Pulmonary artery endothelial cell (primary cell): ENCODE measurements around the gene RFX5. TPM values are rescaled to one million over a fixed set of nuclear protein-coding genes. Genes with fewer than 3 reads are reported as not detected.
"Not testable (repeated sequence)": the region's sequence is repeated elsewhere in the genome, so short reads cannot be mapped to it uniquely, and the experiment has no call there.

Experiments
- DNase-seq: peaks from one replicate; pipeline ENCODE4 v3.0.0-alpha.2; 2011; ENCODE audit warnings: low read depth, low spot score
- total RNA-seq: library from RNA; depleted of rRNA; stranded (reverse); fragments of >200 nt; gene quantifications from 2 replicates; pipeline ENCODE4 v1.2.3, GENCODE V29; 2014

The RFX5 gene
- total RNA-seq, 1 donor from 2014 or later: 51.0 TPM

DNA sequence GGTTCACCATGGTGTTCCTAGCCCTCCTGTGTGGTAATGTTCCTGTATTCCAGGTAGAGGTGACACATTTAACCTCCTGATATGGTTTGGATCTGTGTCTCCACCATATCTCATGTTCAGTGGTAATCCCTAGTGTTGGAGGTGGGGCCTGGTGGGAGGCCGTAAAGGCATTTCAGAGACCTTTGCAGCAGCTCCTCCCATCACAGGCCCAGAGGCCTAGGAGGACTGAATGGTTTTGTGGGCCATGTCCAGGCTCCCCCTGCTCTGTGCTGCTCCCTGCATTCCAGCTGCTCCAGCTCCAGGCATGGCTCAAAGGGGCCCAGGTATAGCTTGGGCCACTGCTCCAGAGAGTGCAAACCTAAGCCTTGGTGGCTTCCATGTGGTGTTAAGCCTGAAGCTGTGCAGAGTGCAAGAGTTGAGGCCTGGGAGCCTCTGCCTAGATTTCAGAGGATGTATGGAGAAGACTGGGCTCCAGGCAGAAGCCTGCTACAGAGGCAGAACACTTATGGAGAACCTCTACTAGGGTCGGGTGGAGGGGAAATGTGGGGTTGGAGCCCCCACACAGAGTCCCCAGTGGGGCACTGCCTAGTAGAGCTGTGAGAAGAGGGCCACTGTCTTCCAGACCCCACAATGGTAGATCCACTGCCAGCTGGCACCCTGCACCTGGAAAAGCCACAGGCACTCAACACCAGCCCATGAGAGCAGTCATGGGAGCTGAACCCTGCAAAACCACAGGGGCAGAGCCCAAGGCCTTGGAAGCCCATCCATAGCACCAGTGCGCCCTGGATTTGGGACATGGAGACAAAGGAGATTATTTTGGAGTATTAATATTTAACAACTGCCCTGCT is 15.5 kb upstream of the RFX5 start:
- no peak for DNase-seq

DNA sequence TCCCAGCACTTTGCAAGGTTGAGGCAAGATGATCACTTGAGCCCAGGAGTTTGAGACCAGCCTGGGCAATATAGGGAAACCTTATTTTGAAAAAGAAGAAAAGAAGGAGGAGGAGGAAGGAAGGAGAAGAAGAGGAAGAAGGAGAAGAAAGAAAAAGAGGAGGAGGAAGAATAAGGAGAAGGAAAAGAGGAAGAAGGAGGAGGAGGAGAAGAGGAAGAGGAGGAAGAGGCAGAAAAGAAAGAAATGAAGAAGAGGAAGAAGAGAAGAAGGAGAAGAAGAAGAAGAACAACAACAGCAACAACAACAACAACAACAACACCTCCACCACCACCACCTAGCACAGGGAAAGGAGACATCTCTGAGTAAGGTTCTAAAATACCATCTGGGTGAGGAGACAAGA is 14.8 kb upstream of the RFX5 start:
- no peak for DNase-seq

DNA sequence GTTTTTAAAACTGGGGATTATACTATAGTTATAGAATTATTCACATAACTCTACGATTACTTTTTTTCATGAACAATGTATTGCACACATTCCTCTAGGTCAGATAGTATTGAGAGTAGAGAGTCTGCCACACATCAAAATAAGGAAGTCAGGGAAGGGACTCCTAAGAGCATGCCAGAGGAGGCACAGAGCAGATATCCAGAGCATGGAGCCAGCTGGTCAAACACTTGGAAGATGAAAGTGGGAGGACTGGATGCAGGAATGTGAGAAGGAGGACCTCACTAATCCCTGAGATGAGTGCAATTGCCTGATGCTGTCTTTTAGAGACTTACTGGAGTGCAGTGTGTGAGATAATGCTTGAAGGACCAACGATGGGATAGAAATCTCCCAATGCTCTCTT is 9.6 kb upstream of the RFX5 start:
- DNase-seq: no peak

DNA sequence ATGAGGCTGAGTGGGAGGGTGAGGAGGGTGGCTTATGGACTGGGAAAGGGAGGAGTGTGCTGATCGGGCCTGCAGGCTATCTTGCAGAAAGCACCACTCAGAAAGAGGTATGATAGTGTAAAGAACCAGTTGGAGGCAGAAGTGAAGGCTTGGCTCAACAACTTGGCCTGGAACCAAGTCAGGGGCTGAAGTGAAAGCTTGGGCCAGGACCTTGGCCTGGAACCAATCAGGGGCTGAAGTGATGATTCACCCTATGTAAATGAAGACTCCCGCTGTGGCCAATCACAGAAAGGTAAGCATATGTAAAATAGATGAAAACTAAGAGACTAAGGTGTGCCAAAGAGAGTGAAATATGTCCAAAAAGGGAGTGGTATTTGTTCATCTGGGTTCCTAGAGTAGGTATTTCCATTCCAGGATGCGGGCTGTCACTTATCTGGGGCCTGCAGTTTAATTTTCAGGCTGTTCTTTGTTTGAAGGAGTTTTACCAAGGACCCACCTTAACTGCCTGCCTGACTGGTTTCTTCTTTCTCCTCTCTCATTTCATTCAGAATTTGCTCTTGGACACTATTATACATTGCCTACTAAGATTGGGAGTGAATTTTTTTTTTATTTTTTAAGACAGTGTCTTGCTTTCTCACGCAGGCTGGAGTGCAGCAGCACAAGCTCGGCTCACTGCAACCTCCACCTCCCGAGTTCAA is 5.1 kb upstream of the RFX5 start:
- DNase-seq: no peak

DNA sequence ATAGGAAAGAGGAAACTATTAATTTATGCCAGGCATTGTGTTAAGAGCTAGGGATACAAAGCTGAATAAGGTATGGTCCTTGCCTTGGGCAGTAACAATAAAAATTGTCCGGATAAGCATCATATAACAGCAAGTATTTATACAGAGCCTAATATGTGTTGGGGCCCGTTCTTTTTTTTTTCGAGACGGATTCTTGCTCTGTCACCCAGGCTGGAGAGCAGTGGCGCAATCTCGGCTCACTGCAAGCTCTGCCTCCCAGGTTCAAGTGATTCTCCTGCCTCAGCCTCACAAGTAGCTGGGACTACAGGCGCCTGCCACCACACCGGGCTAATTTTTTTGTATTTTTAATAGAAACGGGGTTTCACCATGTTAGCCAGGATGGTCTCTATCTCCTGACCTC is 3.3 kb upstream of the RFX5 start:
- DNase-seq: not testable (repeated sequence)

DNA sequence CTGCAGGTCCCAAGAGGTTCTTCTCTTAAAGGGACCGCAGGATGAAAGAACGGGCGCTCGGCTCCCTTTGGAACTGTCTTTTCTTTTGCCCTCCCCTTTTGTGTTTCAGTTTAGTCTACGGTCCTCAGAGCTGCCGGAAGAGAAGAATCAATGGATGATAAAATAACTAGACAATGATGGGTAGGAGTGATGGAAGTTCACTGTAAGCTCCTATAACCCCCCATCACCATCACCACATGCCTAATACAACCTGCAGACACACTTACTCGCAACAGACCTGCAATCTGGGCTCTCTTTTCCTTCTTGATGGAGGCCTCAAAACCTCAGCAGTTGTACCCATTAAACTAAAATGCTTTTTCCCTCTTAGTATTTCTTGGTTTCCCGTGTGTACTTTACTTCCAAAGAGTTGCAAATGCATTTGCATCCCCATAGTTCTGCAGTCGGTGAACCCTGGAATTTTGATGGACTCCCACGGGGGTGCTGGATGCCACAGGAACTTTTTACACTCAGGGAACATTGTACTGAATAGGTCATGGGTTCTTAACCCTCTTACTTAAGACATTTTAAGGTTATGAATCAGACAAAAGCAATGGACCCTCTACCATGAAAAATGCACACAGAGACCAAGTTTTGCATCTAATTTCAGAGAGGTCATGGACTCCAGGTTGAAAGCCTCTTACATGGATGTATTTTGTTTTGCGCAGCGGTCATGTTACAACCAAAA is 633 bp upstream of the RFX5 start:
- DNase-seq: no peak

DNA sequence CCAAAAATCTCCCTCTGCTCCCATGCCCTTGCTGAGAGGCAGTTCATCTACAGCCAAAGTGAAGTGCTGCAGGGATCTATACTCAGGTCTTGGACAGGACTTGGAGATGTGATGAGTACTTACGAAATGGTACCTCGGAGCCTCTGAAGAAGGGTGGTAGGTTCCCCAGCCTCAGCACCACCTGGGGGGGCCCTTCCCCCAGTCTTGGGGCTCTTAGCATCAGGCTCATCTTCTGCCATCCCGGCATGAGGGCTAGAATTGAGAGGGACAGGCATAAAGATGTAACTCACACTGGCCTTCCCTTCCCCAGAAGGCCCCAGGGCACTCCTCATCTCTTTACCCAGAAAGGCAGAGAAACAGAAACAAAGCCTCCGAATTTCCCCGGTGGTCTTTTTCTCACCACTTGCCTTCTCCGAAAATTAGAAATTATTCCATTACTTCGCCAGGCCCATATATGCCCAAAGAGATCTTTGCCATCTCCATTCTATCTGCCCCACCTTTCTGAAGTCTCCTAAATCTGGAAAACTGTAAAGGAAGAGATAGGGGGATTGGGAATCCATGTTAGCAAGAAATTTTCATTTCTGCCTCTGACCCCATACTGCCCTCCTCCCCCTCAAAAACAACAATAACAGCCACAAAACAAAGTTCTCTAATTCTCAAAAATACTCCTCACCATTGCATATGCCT is 827 bp downstream of the RFX5 start:
- DNase-seq: no peak

DNA sequence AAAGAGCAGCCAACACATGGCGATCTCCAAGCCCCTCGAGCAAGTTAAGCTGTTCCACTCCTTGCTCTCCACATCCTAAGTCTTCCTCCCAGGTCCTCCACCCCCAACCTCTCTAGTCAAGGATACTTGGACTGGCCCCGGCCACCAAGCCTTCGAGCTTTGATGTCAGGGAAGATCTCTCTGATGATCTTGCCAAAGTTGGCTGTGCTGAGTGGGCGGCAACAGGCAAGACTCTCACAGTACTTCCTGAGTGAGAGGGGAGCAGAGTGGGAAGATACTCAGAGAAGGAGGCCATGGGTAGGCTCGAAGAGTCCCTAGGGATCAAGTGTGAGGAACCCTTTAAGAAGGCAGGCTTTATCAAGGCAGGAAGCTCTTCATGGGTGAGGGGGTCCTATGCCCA is 2.8 kb downstream of the RFX5 start:
- DNase-seq: no peak

DNA sequence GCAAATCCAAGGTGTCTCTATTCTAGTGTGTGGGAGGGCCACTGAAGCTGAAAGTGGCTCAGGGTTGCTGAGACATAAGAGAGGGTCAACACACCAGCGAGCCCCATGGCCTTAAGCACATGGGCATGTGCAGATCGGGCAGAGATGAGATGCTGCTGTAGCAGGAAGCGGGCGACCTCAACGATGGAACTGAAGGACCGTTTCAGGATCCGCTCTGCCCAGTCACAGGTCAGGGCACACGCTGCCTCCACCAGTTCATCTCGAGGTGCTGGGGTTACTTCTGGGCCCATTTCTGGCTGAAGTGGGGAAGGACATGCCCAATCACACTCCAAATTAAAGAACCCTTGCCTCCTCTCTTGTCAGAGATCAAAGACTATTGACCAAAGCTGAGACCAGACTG is 3.5 kb downstream of the RFX5 start:
- no peak for DNase-seq

DNA sequence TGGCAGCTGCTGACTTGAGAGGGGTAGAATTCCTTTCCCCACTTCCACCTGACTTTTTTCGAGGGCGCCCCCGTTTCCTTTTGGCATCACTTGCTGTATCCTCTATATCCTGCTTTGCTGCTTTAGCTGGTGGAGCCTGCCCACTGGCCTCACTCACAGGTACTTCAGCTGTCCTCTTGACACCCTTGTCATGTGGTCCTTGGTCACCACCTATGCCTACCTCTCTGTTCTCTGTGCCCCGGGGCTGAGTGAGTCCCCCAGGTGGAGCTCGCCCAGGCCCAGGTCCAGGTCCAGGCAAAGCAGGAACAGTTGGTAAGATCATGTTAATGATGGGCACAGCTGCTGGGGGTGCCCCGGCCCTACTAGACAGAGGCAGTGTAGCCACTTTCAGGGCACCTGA is 4.5 kb downstream of the RFX5 start:
- no peak for DNase-seq

DNA sequence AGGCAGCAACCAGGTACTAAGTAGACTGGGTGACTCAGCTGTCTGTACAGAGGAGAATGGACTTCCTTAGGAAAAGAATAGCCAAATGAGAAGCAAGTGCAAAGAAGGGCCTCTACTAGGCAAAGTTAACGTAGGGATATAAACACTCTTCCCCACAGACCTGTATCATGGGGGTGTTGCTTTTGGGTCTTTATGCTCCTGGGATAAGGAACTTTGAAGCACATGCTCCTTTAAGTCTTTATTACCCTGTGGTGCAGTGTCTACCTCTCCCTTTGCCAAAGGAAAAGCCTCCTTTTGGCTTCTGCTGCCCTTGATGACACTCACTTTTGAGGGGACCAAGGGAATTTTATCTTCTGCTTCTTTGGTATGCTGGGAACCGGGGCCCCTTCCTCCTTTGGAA is 5.0 kb downstream of the RFX5 start:
- DNase-seq: no peak

DNA sequence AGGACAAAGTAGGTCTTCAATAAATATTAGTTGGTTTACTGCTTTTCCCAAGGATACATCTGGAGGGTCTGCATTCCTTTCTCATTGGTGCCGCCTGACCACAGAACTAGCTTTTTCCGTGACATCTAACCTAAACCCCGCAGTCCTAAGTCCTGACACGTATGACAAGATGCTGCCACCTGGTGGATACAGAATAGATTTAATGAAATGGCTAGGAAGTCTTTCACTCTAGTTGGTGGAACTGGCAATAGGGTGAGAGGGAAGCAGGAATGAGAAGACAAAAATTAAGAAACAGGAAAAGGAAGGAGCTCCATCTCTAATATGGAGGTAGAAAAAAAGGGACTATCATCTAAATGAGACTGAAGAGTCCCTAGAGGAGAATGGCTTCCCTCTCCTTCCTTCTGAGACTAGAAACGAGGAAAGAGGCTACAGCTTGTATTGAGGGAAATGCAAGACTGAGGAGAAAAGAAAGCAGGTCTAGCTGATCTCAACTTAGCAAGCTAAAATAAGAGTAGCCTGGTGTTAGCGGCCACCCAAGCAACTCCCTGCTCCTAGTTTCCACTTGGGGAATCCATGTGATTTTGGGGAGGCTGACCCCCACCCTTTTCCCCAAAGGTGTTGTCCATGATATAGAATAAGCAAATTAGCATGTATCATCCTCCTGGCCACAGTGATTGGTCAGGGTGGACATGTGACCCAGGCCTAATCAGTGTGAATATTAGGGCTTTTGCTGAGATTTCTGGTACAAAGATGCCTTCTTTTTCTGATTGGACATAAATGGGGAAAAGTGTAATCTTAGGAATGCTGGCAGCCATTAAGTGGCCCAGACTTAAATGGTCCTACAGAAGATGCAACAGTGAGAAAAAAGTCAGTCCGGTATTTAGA is 5.9 kb downstream of the RFX5 start:
- peak; percentile 57 for DNase-seq

DNA sequence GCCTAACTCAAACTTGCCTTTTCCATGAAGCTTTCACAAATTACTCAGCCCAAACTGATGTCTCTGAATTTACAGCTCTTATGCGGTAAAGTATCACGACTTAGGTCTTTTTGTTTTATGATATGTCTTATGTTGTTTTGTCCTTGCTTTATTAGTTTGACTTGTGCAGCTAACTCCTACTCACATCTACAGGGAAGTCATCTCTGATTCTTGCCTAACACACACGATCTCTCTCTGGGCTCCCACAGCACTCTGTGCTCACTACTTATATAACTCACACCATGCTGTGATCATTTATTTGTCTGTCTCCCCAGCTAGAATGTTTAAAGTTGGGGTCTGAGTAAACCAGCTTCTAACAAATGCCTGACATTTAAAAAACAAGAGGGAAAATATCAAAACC is 10.5 kb downstream of the RFX5 start:
- DNase-seq: no peak

DNA sequence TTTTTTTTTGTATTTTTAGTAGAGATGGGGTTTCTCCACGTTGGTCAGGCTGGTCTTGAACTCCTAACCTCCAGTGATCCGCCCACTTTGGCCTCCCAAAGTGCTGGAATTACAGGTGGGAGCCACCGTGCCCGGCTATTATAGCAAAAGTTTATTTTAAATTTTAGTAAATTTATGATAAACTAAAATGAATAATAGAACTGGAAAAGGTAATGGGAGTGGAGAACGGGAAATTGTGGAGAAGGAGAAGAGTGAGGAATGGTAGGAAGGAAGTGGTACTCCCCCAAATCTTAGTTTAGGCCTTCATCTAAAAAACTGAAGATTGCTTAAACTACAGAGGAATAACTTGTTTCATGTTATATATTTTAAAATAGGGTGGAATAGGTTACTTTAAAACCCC is 12.2 kb downstream of the RFX5 start:
- DNase-seq: no peak

DNA sequence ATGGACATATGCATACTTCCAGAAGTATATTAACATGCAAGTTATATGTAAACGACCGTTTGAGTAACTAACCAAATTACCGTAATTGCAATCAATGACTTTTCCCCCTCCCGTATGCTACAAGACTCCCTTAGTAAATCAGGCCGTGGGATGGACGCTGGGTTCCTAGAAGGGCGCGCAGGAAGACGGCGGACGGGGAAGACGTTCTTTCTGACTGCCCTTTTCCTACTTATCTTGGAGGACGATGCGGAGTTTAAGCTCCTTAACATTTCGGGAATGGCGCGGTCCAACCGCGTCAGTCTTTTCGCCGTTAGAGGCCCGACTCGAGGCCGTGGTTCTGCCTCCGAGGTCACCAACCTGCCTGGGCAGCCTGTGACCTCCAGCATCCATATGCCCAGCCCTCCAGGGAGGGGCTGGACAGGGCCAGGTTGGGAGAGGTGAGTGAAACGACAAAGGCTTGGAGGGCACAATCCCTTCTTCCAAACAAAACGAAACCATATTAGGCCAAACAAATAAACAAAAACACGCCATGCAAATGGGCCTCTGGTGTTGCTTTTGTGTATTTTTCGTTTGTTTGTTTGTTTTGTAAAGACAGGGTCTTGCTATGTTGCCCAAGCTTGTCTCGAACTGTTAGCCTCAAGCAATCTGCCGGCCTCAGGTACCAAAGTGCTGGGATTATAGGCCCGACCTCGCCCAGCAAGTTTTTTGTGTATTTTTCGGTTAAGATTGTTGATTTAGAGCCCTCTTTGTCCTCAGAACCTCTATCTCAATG is 19.0 kb downstream of the RFX5 start:
- no peak for DNase-seq

DNA sequence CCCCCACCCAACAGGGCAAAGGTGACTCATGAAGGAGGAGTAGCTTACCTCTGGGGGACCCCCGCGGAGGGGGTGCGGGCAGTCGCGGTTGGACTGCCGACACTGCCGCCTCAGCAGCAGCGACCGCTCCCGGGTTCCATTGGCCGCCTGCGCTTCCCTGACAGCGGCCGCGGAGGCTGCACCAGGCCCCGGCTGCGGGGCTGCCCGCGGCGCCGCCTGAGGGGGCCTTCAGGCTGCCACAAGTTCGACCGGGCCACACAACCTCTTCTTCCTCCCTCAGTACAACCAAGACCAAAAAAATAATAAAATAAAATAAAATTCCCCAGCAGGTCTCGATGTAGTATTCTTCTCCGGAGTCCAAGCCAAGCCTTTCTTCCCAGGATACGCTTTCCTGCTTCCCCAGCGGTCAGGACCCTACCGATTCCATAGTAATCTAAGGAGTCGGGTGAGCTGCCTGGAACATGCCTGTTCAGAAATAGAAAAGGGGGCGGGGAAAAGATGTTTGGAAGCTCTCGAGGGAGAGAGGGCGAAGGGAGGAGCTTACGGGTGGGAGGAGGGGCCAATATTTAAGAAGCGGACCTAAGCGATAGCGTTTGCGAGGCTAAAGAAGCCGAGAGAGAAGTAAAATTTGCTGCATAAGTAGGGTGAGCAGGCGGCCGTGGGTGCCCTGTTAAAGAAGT is 19.7 kb downstream of the RFX5 start, which contains the start of gene PI4KB:
Gene PI4KB, minus strand, starts transcription at position 194 of the 680 bp plus-strand sequence. CDS start 10,935 bp downstream, outside the sequence.
- DNase-seq: peak; percentile 96

DNA sequence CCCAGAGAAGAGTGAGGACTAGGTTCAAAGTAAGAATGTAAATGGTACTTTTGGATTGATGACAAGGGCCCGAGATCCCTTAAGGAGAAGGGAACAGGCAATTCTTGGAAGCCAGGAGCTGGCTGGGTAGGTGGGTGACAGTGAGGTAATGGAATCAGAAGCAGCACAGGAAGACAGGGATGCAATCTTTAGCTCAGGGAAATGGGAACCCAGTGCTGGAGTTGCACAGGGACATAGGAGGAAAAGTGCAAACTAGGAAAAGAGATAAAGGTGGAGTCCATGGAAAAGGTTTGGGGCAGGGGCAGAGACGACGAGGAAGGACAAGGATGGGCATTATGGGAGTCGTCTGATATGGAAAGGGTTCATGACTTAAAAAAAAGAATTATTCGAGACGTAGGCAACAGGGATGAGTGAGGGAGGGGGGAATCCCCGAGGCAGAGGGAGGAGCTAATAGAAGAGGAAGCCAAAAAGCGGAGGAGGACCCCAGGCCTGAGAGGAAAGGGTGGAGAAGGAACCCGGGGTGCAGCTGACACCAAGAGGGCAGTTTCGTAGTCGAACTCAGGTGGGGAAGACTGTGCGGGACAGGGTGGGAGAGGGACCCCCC is 20.3 kb downstream of the RFX5 start:
- no peak for DNase-seq

DNA sequence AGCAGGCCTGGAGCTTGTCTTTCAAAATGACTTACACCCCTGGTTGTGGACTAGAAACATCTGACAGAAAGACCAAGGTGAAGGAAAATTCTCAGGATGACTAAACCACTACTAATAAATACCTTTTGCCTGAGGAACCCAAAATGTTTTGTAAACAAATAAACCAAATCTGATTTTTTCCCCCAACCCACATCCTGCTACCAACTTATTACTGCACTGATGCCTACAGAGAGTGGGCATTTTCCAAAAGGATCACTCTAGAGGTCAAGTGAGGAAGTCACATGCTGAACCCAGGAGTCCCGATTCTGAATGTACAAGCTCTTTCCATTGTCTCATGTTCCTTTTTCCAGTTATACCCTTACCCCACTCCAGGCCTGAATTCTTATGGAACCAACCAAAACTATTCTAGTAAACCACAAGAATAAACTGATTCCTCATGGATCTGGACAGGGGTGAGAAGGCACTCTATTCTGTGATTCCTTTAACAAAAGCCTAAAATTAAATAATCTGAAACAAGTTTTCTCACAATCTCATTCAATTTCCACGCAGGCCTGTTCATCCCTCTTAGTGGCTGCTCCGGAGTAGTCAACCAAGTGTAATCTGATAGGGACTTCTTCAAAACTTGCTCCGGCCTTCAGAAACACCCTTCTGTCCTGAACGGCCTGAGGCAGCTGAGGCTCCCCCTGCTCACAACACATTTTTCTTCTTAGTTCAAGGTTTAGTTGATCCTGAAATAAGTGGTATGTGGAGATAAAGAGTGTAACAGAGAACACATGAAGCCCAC is 21.2 kb downstream of the RFX5 start:
- DNase-seq: no peak
